ENCODE data around the gene SIMC1. TPM values are rescaled to one million over a fixed set of nuclear protein-coding genes. Genes with fewer than 3 reads are reported as not detected.
"Not testable (repeated sequence)": the region's sequence is repeated elsewhere in the genome, so short reads cannot be mapped to it uniquely, and the experiment has no call there.

SIMC1 gene
- total RNA-seq, 1 experiment from 2014 or later = 12.8 TPM

DNA sequence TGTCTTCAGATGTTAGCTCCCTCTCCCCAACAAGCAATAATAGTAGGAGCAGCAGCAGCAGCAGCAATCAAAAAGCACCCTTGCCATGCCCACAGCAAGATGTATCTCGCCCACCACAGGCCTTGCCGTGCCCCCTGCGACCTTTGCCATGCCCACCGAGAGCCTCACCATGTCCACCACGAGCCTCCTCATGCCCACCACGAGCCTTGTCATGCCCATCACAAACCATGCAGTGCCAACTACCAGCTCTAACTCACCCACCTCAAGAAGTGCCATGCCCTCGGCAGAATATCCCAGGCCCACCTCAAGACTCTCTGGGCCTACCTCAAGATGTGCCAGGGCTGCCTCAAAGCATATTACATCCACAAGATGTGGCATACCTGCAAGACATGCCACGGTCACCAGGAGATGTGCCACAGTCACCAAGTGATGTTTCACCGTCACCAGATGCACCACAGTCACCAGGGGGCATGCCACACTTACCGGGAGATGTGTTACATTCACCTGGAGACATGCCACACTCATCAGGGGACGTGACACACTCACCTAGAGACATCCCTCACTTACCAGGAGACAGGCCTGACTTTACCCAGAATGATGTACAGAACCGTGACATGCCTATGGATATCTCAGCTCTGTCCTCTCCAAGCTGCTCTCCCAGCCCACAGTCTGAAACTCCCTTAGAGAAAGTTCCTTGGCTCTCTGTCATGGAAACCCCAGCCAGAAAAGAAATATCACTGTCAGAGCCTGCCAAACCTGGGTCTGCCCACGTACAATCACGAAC, 52.0 kb downstream of the SIMC1 start:
- not testable (repeated sequence) for DNase-seq (ENCODE audit: extremely low read depth, low read depth)

GRCh38 chr5:176305356-176305755, 67.1 kb downstream of the SIMC1 start:
- not testable (repeated sequence) for DNase-seq (ENCODE audit: extremely low read depth, low read depth)

DNA sequence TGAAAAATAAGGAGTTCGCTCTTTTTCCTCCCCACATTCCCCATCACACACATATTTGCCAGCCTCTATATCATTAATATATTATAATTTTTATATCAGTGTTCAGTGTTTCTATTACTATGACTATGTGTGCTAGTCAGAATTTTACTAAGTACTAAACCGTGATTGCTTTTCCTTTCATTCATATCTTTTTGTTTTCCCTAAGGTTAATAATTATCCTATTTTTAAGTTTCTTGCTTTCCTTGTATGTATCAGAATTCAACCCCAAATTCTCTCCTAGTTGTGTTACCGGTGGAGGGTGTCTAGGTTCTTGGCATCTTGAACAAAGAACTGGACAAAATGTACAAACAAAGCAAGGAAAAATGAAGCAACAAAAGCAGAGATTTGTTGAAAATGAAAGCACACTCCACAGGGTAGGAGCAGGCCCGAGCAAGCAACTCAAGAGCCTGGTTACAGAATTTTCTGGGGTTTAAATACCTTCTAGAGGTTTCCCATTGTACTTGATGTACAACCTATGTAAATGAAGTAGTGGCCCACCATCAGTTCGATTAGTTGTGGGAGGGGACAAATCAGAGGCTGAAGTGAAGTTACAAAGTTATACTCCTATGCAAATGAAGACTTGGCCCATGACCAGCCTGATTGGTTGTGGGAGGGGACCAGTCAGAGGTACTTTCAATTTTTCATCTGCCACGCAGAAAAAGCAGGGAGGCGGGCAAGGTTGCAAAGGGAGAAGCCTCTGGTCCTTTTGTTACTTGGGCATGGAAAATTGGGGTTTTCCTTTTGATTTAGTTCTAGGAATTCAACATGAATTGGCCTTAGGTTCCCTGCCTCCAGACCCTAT, 79.5 kb downstream of the SIMC1 start:
- no peak for DNase-seq (ENCODE audit: extremely low read depth, low read depth)

- no peak for DNase-seq (ENCODE audit: extremely low read depth, low read depth)
Observed at GRCh38 chr5:176319827-176320554, 81.8 kb downstream of the SIMC1 start.

DNA sequence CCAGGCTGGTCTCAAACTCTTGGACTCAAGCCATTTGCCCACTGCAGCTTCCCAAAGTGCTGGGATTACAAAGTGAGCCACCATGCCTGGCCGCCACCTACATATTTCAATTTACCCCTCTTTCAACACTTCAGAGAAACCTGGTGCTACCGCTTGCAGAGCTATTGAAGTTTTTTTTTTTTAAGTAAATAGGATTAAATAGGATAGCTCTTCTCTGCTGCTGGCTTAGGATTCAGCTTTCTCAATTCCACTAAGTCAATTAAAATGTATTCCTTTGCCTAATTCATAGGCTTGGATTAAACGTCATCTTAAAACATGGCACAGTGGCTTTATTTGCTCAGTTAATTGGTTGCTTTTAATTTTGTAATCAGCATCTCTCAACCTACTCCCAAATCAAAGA, 82.4 kb downstream of the SIMC1 start:
- DNase-seq (ENCODE audit: extremely low read depth, low read depth) = no peak

DNA sequence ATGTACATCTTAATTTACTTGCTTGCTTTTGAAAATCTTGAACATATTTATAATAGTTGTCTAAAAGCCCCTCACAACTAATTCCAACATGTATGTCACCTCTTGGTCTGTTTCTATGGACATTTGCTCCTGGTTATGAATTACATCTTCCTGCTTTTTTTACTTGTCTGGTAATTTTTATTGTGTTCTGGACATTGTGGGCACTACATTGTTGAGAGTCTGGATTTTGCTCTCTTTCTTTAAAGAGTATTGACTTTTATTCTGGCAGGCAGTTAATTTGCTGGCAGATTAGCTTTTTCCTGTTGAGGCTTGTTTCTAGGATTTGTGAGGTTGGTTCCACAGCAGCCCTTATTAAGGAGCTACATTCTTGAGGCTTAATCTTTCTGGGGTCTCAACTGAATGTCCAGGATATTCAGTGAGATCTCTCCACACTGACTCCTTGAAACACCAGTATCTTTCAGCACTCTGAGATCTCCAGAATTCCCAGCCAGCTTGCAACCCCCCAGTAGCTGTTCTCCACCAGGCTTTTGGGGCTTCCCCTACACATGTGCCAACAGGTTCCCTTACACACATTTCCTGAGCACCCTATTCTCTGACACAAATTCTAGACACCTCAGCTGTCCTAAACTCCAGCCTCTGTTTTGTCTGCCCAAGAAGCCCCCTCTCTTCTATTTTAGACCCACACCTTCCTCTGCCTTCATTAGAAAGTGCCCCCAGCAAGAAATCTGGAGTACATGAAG, 96.0 kb downstream of the SIMC1 start:
- no peak for DNase-seq (ENCODE audit: extremely low read depth, low read depth)

DNA sequence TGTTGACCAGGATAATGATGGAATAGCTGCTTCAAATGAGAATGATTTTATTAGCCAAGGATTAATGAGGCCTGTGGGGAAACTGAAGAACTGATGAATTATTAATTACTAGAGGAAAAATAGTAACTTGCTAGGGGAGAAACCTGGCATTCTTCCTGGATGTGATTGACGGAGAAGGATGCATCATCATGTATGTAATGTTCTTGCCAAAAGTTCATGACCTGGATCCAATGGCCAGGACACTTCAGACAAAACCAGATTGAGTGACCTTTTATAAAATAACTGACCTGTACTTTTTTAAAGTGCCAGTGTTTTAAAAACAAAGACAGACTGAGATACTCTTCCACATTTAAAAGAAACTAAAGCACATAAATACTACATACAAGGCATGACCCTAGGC, 99.7 kb downstream of the SIMC1 start:
- DNase-seq (ENCODE audit: extremely low read depth, low read depth) = no peak

DNA sequence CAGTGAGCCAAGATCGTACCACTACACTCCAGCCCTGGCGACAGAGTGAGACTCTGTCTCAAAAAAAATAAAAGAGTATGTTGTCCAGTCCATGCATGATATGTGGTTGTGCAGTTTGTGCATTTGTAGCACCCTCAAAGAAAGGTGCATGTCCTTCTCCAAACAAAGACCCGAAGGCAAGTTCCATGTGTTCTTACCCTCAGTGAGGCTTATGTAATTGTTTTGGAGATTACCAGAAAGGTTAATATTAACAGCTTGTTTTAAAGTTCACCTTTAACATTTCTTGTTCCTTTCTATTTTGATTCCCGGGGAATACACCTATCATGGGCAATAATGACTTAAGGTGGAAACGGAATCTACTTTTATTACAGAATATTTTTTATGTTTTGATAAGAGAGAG, 101.1 kb downstream of the SIMC1 start:
- no peak for DNase-seq (ENCODE audit: extremely low read depth, low read depth)

DNA sequence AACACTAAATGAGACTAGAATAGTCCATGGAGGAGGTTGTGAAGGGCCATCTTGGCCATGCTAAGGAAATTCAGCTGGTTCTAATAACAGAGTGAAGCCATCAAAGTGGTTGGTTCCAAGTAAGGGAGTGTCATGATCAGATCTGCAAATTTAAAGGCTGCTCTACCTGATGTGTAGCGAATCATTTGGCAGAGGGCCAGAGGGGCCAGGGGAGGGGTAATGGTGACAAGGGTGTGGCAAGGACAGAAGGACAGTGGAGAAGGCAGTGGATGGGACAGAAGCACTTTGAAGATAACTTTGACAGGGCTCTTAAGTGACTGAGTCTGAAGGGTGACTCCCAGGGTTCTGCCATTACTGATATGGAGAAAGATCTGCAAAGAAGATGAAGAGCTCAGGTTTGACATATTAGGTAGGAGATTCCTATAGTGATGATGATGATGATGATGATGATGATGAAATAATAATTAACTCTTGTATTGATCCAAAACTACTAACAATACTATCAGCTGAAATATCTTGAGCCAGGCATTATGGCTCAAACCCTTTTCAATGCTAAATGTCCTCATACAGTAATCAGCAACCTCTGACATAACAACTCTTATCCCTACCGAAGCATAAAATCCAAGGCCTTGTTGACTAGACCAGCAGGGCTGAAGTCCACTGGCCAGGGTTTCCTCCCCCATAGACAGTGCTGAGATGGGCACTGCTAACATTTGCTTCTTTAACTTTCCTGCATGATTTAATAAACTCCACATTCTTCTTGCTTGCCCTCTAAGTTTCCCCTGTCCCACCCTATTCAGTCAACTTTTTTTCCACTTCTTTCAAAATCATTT, 103.3 kb downstream of the SIMC1 start:
- no peak for DNase-seq (ENCODE audit: extremely low read depth, low read depth)

DNA sequence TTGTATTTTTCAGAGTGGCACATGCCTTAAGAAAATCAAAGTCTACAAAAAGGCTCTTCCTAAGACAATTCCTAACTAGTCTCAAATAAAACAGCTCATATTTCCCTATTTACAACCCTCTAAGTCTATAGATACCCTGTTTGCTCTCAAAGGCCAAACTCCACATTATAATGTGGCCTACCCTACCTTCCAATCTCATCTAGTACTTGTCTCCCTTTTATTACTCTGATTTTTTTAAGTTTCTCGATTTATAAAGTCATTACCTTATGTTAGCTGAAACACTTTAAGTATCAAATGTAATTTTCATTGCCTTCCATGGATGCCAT, 103.9 kb downstream of the SIMC1 start:
- DNase-seq (ENCODE audit: extremely low read depth, low read depth) = no peak

GRCh38 chr5:176342766-176343458, 104.7 kb downstream of the SIMC1 start:
- DNase-seq (ENCODE audit: extremely low read depth, low read depth) = no peak

- DNase-seq (ENCODE audit: extremely low read depth, low read depth) = no peak
Observed at GRCh38 chr5:176350416-176350815, 112.2 kb downstream of the SIMC1 start.

- DNase-seq (ENCODE audit: extremely low read depth, low read depth) = no peak
Observed at GRCh38 chr5:176352116-176352878, 114.1 kb downstream of the SIMC1 start.

GRCh38 chr5:176353533-176353932, 115.3 kb downstream of the SIMC1 start:
- no peak for DNase-seq (ENCODE audit: extremely low read depth, low read depth)

- DNase-seq (ENCODE audit: extremely low read depth, low read depth) = no peak
Observed at GRCh38 chr5:176355400-176356178, 117.4 kb downstream of the SIMC1 start.

- no peak for DNase-seq (ENCODE audit: extremely low read depth, low read depth)
Observed at GRCh38 chr5:176356179-176356566, 117.9 kb downstream of the SIMC1 start.

DNA sequence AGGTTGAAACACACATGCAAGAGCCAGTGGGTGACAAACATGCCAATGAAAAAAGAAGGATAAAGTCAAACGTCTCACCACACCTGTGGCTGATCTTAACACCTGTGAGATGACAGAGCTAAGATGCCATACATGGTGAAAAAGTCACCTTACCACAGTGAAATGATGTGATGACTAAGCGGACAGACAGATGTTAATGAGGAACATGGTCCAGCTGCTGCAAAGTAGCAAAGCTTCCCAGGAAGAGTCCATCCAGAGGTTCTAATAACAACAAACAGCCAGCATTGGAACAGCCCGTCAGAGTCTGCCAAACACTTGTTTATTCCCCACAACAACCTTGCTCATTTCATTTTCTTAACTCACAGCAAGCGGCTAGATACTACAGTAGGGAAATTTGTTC, 121.4 kb downstream of the SIMC1 start:
- no peak for DNase-seq (ENCODE audit: extremely low read depth, low read depth)
